Endothelial cell of umbilical vein (primary cell): Measurements from ENCODE around the gene ME3. TPM values are rescaled to one million over a fixed set of nuclear protein-coding genes. Genes with fewer than 3 reads are reported as not detected.

Source experiments
- BruUV-seq: library from RNA; stranded (reverse); fragments of 400-500 nt; replicated peaks from 2 replicates; lab custom pipeline; 2021; lab: Mats Ljungman, UMichigan
- CTCF ChIA-PET: fragments of 300-600, 350-600 bp; sonication (Branson Sonifier 250); formaldehyde crosslinking; loops from one replicate; lab custom pipeline; 2021; ENCODE audit warnings: antibody characterized with exemption, inconsistent platforms; lab: Charles Lee
- POLR2A ChIA-PET: fragments of 300-600, 350-600 bp; sonication (Branson Sonifier 250); formaldehyde crosslinking; loops from one replicate; lab custom pipeline; 2021; ENCODE audit warnings: antibody characterized with exemption, inconsistent platforms; lab: Charles Lee
- DNase-seq: peaks from one replicate; pipeline ENCODE4 v3.0.0-alpha.2; 2011; ENCODE audit warnings: low read depth, low spot score
- FAIRE-seq: peaks from 2 replicates; lab custom pipeline; 2011; peaks lifted over from hg19 to GRCh38; lab: Jason Lieb, UNC
- H2AFZ ChIP-seq: 2 replicates; pipeline ENCODE4 v1.6.0; 2012; ENCODE audit warnings: low read depth, low read length, control low read depth, inconsistent platforms
- H3K27ac ChIP-seq: 2 replicates; pipeline ENCODE4 v1.5.1; 2011; ENCODE audit warnings: low read depth, mild to moderate bottlenecking, control low read depth, low read length, moderate library complexity; ENCODE audit not compliant: insufficient read depth
- H3K27me3 ChIP-seq, 2 experiments: 2 replicates each; pipeline versions ENCODE4 v1.6.0 to v1.6.1; 2011; ENCODE audit warnings: low read length in 2 of 2, mixed read lengths in 1 of 2; ENCODE audit not compliant: control insufficient read depth in 2 of 2, insufficient read depth in 2 of 2
- H3K36me3 ChIP-seq, 2 experiments: 2 replicates in 1 of 2; 3 replicates in 1 of 2; pipeline ENCODE4 v1.5.1; 2011; ENCODE audit warnings: low read length in 2 of 2, mild to moderate bottlenecking in 1 of 2, moderate library complexity in 1 of 2; ENCODE audit not compliant: control insufficient read depth in 2 of 2, insufficient read depth in 2 of 2; ENCODE audit errors: extremely low read depth in 1 of 2
- H3K4me1 ChIP-seq: 3 replicates; pipeline ENCODE4 v1.5.1; 2011; ENCODE audit warnings: mild to moderate bottlenecking, low read length; ENCODE audit not compliant: control insufficient read depth, insufficient read depth; ENCODE audit errors: extremely low read depth
- H3K4me2 ChIP-seq: 2 replicates; pipeline ENCODE4 v1.6.1; 2011; ENCODE audit warnings: low read length, control low read depth, mixed read lengths; ENCODE audit not compliant: insufficient read depth
- H3K4me3 ChIP-seq, 3 experiments: fragments of 200-600 bp in 1 of 3; sonication (generic), shearing (Covaris generic) in 1 of 3; replicated peaks in 1 of 3; 2 replicates each; pipeline ENCODE4 v1.5.1; 2011 to 2016; ENCODE audit warnings: control low read depth in 3 of 3, low read length in 3 of 3, mild to moderate bottlenecking in 2 of 3, inconsistent platforms in 1 of 3, low read depth in 1 of 3, moderate library complexity in 1 of 3; ENCODE audit not compliant: insufficient read depth in 1 of 3
- H3K79me2 ChIP-seq: 2 replicates; pipeline ENCODE4 v1.6.0; 2012; ENCODE audit warnings: low read length, inconsistent platforms; ENCODE audit not compliant: control insufficient read depth, insufficient read depth
- H3K9ac ChIP-seq: replicated peaks from 2 replicates; pipeline ENCODE3; 2011; ENCODE audit warnings: low read length, control low read depth; ENCODE audit not compliant: insufficient read depth; ENCODE audit errors: extremely low read depth
- H3K9me1 ChIP-seq: replicated peaks from 3 replicates; pipeline ENCODE4 v1.6.0; 2011; ENCODE audit warnings: mild to moderate bottlenecking, low read length; ENCODE audit not compliant: control insufficient read depth, insufficient read depth; ENCODE audit errors: extremely low read depth
- H3K9me3 ChIP-seq: replicated peaks from 2 replicates; pipeline ENCODE4 v1.5.1; 2012; ENCODE audit warnings: low read length, inconsistent platforms; ENCODE audit not compliant: control insufficient read depth, insufficient read depth
- H4K20me1 ChIP-seq: replicated peaks from 2 replicates; pipeline ENCODE3; 2011; ENCODE audit warnings: mild to moderate bottlenecking, low read length; ENCODE audit not compliant: control insufficient read depth, insufficient read depth; ENCODE audit errors: extremely low read depth
- CTCF ChIP-seq, 2 donors: IDR thresholded peaks; 1 replicate in 1 of 2; 2 replicates in 1 of 2; pipeline ENCODE4 v1.5.1; 2011; ENCODE audit warnings: low read length in 2 of 2, mild to moderate bottlenecking in 2 of 2, moderate library complexity in 2 of 2, control low read depth in 1 of 2, inconsistent platforms in 1 of 2, low read depth in 1 of 2; ENCODE audit not compliant: insufficient read depth in 1 of 2; ENCODE audit errors: extremely low read depth in 1 of 2
- EZH2 ChIP-seq: IDR thresholded peaks from 2 replicates; pipeline ENCODE4 v1.6.1; 2012; ENCODE audit warnings: borderline replicate concordance, low read depth, mild to moderate bottlenecking, moderate library complexity, low read length, inconsistent platforms; ENCODE audit not compliant: severe bottlenecking
- FOS ChIP-seq: IDR thresholded peaks from 2 replicates; pipeline ENCODE4 v1.6.1; 2011; ENCODE audit warnings: mild to moderate bottlenecking, low read length, moderate library complexity, borderline replicate concordance; ENCODE audit not compliant: insufficient read depth
- GATA2 ChIP-seq: IDR thresholded peaks from 2 replicates; pipeline ENCODE4 v1.7.0; 2011; ENCODE audit warnings: low read depth, mild to moderate bottlenecking, moderate library complexity, mixed read lengths, low read length; ENCODE audit not compliant: insufficient read length, insufficient read depth
- JUN ChIP-seq: IDR thresholded peaks from 2 replicates; pipeline ENCODE4 v1.6.1; 2011; ENCODE audit warnings: borderline replicate concordance, low read depth; ENCODE audit not compliant: insufficient read length, insufficient read depth
- MAX ChIP-seq: IDR thresholded peaks from 2 replicates; pipeline ENCODE4 v1.6.1; 2011; ENCODE audit not compliant: insufficient read depth, insufficient read length
- MYC ChIP-seq: IDR thresholded peaks from one replicate; pipeline ENCODE4 v1.6.1; 2011; ENCODE audit warnings: mild to moderate bottlenecking, low read depth, low read length
- POLR2A ChIP-seq: IDR thresholded peaks from 2 replicates; pipeline ENCODE4 v1.6.1; 2012; ENCODE audit warnings: low read depth, mild to moderate bottlenecking, control low read depth, low read length
- POLR2AphosphoS5 ChIP-seq: IDR thresholded peaks from 2 replicates; pipeline ENCODE4 v1.6.1; 2012; ENCODE audit warnings: low read depth, mild to moderate bottlenecking, control low read depth, low read length, moderate library complexity; ENCODE audit not compliant: insufficient read depth
- dilution Hi-C: fragments of 300-500 bp; cut with MboI; formaldehyde crosslinking; loops from one replicate; pipeline ENCODE4 v1.15.0; 2019; ENCODE audit warnings: low sequenced_read_pairs; ENCODE audit not compliant: extremely low pct_ligation_motif_present
- intact Hi-C: fragments of 100-400 bp; cut with micrococcal nuclease; formaldehyde crosslinking; loops from one replicate; pipeline ENCODE4 v1.10.0; 2022
- polyA plus RNA-seq, 4 experiments: library from polyadenylated mRNA; depleted of rRNA in 3 of 4; stranded (reverse) in 3 of 4; unstranded in 1 of 4; fragments of >200 nt; gene quantifications; 2 replicates each; pipeline versions ENCODE4 v1.2.1 to v1.2.3, GENCODE V29; 2011 to 2012; ENCODE audit warnings: missing spikeins in 1 of 4
- total RNA-seq: library from RNA; stranded (reverse); gene quantifications from 2 replicates; pipeline ENCODE4 v1.2.3, GENCODE V29; 2021

Gene ME3
- total and polyA plus RNA-seq, 2 donors (not counting 3 experiments of a cell fraction or from before 2014, with no cell fraction given) = 26.9 to 30.4 TPM

GRCh38 chr11:86517557-86517956, 154.9 kb downstream of the ME3 start:
- peaks cover 63% of the 10 kb centered on the region for H3K4me1 ChIP-seq
- H3K79me2 ChIP-seq = no peaks in the 10 kb centered on the region
- H3K9ac ChIP-seq = no peak overlapping the region
- no peaks in the 10 kb centered on the region for H3K36me3 ChIP-seq
- H3K4me2 ChIP-seq = no peak overlapping the region
- H3K4me3 ChIP-seq = no peak overlapping the region
- no peak overlapping the region for H2AFZ ChIP-seq
- ChIA-PET CTCF (interaction anchor here (1.2 kb wide), 1 partner anchor 20 kb away, joined by 3 read pairs; no protein-coding TSS in a partner anchor), POLR2A (no interaction called here)
- H3K27ac ChIP-seq = peak overlapping the region; percentile 96
- intact Hi-C loops (loop anchor here (5.0 kb wide), 1 partner anchor 400 kb away; no protein-coding TSS in a partner anchor), dilution Hi-C loops (no loop called here)
- H3K27me3 ChIP-seq = no peaks in the 10 kb centered on the region
- no peaks in the 10 kb centered on the region for H4K20me1 ChIP-seq
- FAIRE-seq = no peak
- DNase-seq = no peak
- H3K9me1 ChIP-seq = no peaks in the 10 kb centered on the region
- no peaks in the 10 kb centered on the region for H3K9me3 ChIP-seq
- BruUV-seq = no TSS peak
- TF ChIP-seq FOS (no peak), POLR2A (no peak), GATA2 (peak; percentile 70)

GRCh38 chr11:86515297-86516094, 156.9 kb downstream of the ME3 start:
- DNase-seq (peak; percentile 98), FAIRE-seq (peak; percentile 96)
- dilution Hi-C loops = no loop called here
- Histone ChIP-seq H4K20me1 (no peaks in the 10 kb centered on the region), H3K9me1 (no peaks in the 10 kb centered on the region), H3K9me3 (no peaks in the 10 kb centered on the region), H3K36me3 (no peaks in the 10 kb centered on the region), H3K4me3 (no peak overlapping the region), H2AFZ (no peak overlapping the region), H3K4me2 (peak overlapping the region; percentile 12), H3K9ac (peak overlapping the region; percentile 42), H3K79me2 (no peaks in the 10 kb centered on the region), H3K27me3 (no peaks in the 10 kb centered on the region), H3K27ac (peak overlapping the region; percentile 96), H3K4me1 (peaks cover 70% of the 10 kb centered on the region)
- POLR2A ChIA-PET = interaction anchor here (0.6 to 1.4 kb wide), 5 partner anchors 9 to 225 kb away, joined by 3 to 11 read pairs (median 3); no protein-coding TSS in a partner anchor
- intact Hi-C loops = loop anchor here (1.0 to 5.0 kb wide), 6 partner anchors 9 to 402 kb away; no protein-coding TSS in a partner anchor
- TF ChIP-seq JUN = peak; percentile 84
- TF ChIP-seq POLR2A = no peak
- TF ChIP-seq GATA2 = peak; percentile 93
- peak; percentile 5 for TF ChIP-seq MAX
- peak; percentile 86 for TF ChIP-seq POLR2AphosphoS5
- peak; percentile 96 for TF ChIP-seq FOS
- TF ChIP-seq CTCF (IDR thresholded peaks at IDR 0.05; ENCODE audit: extremely low read depth in 1 of 2, insufficient read depth in 1 of 2, low read depth in 1 of 2, low read length in 2 of 2) = no peak
- no peak for TF ChIP-seq EZH2
- no peak for TF ChIP-seq MYC
- BruUV-seq = TSS peak; percentile 36
- CTCF ChIA-PET = interaction anchor here (0.6 to 2.3 kb wide), 10 partner anchors 9 to 284 kb away, joined by 3 to 17 read pairs (median 4); no protein-coding TSS in a partner anchor
